IPS-18c (cell line): ENCODE data around the gene CCDC57.

Experiments
- H3K4me3 ChIP-seq: 2 replicates; pipeline ENCODE4 v1.7.0; 2013; ENCODE audit warnings: low read depth, mild to moderate bottlenecking, low read length, moderate library complexity; ENCODE audit not compliant: insufficient read depth
- H3K9me3 ChIP-seq: one replicate; pipeline ENCODE4 v1.6.1; 2013; ENCODE audit warnings: mild to moderate bottlenecking, low read length, moderate library complexity; ENCODE audit not compliant: control insufficient read depth, insufficient read depth

Gene CCDC57

GRCh38 chr17:82064433-82065192 lies 148.0 kb downstream of the CCDC57 start:
- Histone ChIP-seq H3K4me3 (peak overlapping the region; percentile 83), H3K9me3 (no peaks in the 10 kb centered on the region)

DNA sequence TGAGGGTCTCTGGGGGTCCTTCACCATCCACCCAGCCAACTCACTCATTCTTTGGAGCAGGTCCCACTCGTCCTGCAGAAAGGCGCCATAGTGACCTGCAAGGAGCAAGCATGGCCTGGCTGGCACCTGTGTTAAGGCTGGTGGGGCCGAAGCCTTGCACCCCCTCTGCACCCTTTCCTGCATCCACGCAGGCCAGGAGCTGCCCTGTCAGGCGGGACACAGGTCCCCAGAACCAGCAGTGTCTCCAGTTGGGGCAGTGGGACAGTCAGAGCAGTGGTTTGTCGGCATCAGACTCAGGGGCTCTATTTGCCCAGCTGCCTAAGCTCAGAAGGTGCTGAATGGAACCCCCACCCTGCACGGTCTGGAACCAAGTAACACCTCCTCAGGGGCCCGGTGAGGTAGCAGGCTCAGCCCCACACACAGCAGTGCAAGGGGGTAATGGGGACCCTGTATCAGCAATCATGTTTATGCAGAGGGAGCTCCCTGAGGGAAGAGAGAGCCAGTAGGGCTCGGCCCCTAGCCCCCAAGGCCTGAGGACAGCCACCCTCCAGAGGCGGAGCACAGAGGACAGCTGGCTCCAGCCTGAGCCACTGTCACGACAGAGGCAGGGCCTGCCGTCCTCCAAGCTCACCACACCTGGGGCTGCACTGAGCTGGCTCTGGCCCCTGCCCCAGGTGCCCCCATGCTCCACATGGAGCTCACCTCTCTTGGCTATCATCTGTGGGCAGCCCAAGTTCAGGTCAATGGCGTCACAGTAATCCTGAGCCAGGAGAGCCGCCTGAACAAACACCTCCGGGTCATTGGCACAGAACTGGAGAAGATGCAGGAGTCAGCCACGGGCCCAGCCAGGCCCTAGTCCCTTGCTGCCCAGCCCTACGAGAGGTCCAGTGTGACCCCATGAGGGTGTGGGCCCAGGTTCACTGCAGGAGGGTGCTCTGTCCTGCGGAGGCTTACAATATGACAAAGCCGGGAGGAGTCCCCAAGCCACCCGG lies 148.9 kb downstream of the CCDC57 start:
- Histone ChIP-seq H3K9me3 (no peaks in the 10 kb centered on the region), H3K4me3 (no peak overlapping the region)

- Histone ChIP-seq H3K4me3 (no peak overlapping the region), H3K9me3 (no peaks in the 10 kb centered on the region)
Measured at GRCh38 chr17:82062984-82063368, 149.7 kb downstream of the CCDC57 start.

DNA sequence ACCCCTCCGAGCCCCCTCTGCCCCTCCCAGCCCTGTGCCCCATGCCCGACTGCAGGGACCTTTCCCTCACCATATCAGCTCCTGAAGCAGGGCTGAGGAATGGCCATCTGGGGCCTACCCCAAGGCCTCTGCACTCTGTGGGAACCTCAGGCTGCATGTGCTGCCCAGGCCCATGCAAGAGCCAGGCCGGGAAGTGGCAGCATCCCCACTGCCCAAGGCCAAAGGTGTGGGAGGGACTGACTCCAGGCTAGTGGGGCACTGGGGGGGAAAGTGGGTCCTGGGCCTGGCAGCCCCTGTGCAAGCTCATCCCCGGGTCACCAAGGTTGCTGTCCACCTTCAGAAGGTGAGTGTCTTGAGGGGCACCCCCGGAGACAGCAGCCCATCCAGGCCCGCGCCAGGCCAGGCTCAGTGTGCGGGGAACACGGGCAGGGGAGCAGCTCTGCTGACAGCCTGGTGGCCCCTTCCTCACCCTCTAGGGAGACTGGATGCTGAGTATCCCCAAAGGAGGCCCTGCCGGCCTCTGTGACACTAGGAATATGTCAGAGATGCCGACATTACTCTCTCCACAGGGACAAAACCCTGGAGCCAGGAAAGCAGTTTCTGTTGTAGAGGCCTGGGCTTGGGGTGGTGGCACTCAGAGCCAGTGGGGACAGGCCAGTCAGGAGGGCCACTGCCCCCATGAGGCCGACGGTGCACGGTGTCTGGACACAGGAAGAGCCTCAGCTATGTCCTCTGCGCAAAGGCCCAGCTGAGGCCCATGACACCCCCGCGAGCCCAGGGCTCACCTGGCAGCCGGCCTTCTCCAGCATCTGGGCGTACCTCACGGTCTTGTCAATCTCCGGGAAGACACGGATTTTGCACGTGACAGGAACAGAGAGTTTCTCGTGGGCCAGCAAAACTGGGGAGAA lies 150.3 kb downstream of the CCDC57 start:
- Histone ChIP-seq H3K4me3 (no peak overlapping the region), H3K9me3 (no peaks in the 10 kb centered on the region)

DNA sequence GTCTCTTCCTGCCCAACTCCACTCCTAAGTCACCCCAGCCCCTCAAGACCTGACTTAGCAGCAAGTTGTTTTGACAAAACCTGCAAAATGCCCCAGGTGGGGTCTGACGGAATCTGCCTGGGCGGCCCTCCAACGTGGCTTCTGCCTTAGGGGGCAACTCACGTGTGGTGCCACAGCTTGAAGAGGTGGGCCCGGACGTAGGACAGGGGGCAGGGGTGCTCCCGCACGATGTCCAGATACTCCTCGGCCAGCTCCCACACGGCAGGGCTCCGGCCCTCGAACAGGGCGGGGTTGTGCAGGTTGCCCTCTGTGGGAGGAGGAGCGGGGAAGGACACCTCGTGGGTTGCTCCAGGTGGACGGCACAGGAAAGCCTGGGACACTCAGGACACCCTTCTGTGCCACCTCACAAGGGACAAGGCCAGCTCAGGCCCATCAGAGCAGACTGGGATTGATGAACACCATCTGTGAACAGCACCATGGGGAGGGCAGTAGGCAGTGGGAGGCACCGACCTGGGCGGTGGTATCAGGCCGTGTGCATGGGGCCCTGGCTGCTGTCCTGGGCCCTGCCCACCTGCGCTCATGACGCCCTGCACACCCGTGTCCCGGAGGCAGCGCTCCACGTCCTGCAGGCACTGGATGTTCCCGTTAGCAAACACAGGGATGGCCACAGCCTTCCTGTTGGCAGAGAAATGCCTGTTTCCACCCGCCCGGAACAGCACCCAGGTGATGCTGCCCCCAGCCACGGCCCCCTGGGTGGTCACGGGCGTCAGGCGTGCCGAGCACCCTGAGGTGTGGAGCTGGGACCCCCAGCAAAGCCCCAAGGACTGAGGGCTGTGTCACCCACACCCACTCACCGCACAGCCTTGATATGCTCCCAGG lies 151.4 kb downstream of the CCDC57 start:
- no peaks in the 10 kb centered on the region for H3K9me3 ChIP-seq
- H3K4me3 ChIP-seq = no peak overlapping the region

DNA sequence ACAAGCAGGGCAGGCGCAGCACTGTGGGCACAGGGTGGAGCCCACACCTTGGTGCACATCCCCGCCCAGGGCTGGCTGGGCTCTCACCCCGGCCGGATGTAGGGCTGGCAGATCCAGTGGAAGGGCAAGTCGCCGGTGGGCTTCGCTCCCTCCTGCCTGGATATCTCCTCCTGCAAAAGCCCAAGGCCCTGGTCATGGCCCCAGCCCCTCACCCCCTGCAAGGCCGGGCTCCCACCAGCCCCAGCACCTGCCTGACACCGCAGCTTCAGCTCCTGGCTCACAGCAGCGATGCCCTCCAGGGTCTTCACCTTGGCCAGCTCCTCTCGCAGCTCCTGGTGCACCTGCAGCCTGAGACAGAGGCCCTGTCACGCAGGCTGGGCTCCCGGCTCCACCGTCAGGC lies 152.0 kb downstream of the CCDC57 start:
- no peaks in the 10 kb centered on the region for H3K9me3 ChIP-seq
- no peak overlapping the region for H3K4me3 ChIP-seq

GRCh38 chr17:82060001-82060380 lies 152.7 kb downstream of the CCDC57 start:
- no peaks in the 10 kb centered on the region for H3K9me3 ChIP-seq

DNA sequence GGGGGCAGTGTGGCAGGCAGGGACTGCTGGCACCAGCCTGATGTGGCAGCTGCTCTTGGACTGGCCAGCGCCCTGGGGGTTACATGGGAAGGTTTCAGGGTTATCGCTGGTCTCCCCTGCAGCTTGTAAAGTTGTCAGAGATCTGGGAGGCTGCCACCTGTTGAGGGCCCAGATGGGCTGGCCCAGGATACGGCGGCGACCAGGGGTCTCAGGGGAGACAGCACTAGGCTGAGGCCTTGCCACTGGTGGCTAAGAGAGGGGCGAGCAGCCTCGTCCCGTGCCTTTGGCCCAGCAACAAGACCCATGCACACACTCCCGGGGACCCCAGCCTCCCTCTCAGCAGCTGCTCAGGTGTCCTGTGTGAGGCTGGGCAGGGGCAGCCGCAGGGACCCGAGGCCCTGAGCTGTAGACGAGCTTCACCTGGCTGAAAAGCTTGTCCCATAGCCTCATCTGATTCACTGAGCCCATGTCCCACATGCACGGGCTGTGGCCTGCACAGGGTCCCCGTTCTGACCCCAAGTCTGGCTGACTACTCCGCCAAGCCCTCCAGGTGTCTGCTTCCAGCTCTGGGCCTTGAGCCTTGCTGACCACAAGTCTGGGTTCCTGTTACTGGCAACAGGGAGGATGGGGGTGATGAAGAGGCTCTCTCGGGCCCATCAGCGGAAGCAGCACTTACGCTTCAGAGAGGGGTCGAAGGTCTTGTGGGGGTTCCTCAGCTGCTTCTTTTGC lies 153.2 kb downstream of the CCDC57 start:
- H3K4me3 ChIP-seq = no peak overlapping the region
- H3K9me3 ChIP-seq = peaks cover under 1% of the 10 kb centered on the region

More at GRCh38 chr17:82060001-82060380, 152.7 kb downstream of the CCDC57 start:
- no peak overlapping the region for H3K4me3 ChIP-seq

- Histone ChIP-seq H3K9me3 (peaks cover 2% of the 10 kb centered on the region), H3K4me3 (no peak overlapping the region)
Measured at GRCh38 chr17:82058855-82059249, 153.8 kb downstream of the CCDC57 start.

DNA sequence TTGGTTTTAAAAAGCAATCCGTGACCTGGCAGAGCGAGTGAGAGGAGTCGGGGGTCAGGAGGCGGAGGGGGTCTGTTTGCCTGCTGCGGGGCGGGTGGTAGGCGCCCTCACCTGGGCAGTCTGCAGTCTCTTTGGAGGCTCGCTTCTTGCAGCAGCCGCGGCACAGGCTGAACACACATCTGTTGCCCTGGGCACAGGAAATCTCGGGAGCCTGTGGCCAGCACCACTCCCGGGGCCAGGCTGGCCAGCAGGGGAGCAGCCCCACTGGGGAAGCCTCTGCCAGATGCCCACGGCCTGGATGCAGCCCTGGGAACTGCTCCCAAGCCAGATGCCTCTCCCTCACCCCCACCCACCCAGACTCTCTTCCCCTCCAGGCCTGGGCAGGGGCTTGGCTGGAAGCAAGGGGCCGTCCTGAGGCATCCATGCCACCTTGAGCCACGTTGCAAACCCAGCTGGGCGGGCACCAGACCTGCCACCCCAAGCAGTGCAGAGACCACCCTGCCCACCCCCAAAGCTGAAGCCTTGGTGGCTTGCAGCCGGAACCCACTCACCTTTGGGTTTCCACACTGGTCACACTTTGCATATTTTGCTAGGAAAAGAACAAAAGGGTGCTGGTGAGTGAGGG lies 154.3 kb downstream of the CCDC57 start:
- Histone ChIP-seq H3K4me3 (no peak overlapping the region), H3K9me3 (peaks cover 2% of the 10 kb centered on the region)

DNA sequence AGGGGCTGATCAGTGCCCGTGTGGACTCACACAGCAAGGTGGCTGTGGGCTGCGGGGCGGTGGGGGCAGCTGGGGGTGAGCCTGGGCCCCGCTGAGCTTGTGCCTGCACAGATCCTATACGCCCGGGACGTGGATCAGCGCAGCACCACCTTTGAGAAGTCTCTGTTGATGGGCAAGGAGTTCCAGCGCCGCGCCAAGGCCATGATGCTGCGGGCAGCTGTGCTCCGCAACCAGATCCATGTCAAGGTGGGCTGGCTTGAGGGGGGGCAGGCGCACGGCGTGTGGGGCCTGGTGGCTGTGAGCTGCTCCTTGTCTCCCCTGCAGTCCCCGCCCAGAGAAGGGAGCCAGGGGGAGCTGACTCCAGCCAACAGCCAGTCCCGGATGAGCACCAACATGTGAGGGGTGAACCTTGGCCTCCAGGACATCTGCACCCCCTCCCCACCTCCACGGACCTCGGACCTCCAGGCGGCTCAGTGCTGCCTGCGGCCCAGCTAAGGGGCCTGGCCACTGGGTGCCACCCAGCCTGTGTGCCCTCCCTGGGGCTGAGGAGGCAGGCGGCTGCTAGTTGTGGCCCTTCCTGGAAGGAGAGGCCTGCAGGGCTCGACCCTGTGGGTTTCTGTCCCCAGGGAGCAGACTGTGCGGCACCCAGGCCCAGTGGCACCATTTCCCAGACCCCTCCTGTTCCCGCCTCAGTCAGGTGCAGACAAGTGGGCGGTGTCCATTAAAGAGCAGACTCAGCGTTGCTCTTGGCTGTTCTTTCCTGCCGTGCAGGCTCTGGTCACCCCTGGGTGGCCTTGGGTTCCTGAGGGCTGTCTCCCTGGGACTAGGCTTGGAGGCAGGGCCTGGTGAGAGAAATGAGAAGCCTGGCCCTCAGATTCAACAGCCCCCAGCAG lies 155.7 kb downstream of the CCDC57 start:
- Histone ChIP-seq H3K9me3 (peaks cover 2% of the 10 kb centered on the region), H3K4me3 (no peak overlapping the region)

- Histone ChIP-seq H3K4me3 (no peak overlapping the region), H3K9me3 (peaks cover 2% of the 10 kb centered on the region)
Measured at GRCh38 chr17:82055965-82056728, 156.5 kb downstream of the CCDC57 start.

GRCh38 chr17:82055023-82055964 lies 157.3 kb downstream of the CCDC57 start:
- Histone ChIP-seq H3K4me3 (no peak overlapping the region), H3K9me3 (peaks cover 2% of the 10 kb centered on the region)
